TTC549 (cell line): Measurements from ENCODE around the gene TNFAIP8L1.
"Not testable (repeated sequence)": the region's sequence is repeated elsewhere in the genome, so short reads cannot be mapped to it uniquely, and the experiment has no call there.

Source experiments
- FAIRE-seq: peaks from 2 replicates; lab custom pipeline; 2012; peaks lifted over from hg19 to GRCh38; lab: Jason Lieb, UNC

TNFAIP8L1 gene

GRCh38 chr19:4680021-4680420 is 40.7 kb downstream of the TNFAIP8L1 start:
- FAIRE-seq, result not testable (repeated sequence)

- no peak for FAIRE-seq
Observed at GRCh38 chr19:4682417-4683200, 43.3 kb downstream of the TNFAIP8L1 start.

GRCh38 chr19:4684312-4685095 is 45.2 kb downstream of the TNFAIP8L1 start:
- no peak for FAIRE-seq

GRCh38 chr19:4686700-4687099 is 47.4 kb downstream of the TNFAIP8L1 start:
- FAIRE-seq, result no peak

GRCh38 chr19:4687396-4687795 is 48.1 kb downstream of the TNFAIP8L1 start:
- no peak for FAIRE-seq

- no peak for FAIRE-seq
Observed at GRCh38 chr19:4688587-4688986, 49.3 kb downstream of the TNFAIP8L1 start.

GRCh38 chr19:4689403-4689802 is 50.1 kb downstream of the TNFAIP8L1 start:
- FAIRE-seq, result no peak

GRCh38 chr19:4690361-4690760 is 51.0 kb downstream of the TNFAIP8L1 start:
- no peak for FAIRE-seq

GRCh38 chr19:4691373-4691772 is 52.1 kb downstream of the TNFAIP8L1 start:
- FAIRE-seq, result no peak

GRCh38 chr19:4692251-4693077 is 53.1 kb downstream of the TNFAIP8L1 start:
- no peak for FAIRE-seq

GRCh38 chr19:4693078-4693350 is 53.7 kb downstream of the TNFAIP8L1 start:
- FAIRE-seq, result no peak

- no peak for FAIRE-seq
Observed at GRCh38 chr19:4693471-4694121, 54.3 kb downstream of the TNFAIP8L1 start.

GRCh38 chr19:4694211-4694987 is 55.1 kb downstream of the TNFAIP8L1 start:
- no peak for FAIRE-seq

- FAIRE-seq, result no peak
Observed at GRCh38 chr19:4695224-4695731, 56.0 kb downstream of the TNFAIP8L1 start.

GRCh38 chr19:4697304-4697703 is 58.0 kb downstream of the TNFAIP8L1 start:
- no peak for FAIRE-seq

- no peak for FAIRE-seq
Observed at GRCh38 chr19:4699826-4700692, 60.7 kb downstream of the TNFAIP8L1 start.

GRCh38 chr19:4700693-4700970 is 61.3 kb downstream of the TNFAIP8L1 start:
- FAIRE-seq, result no peak

GRCh38 chr19:4701557-4701956 is 62.2 kb downstream of the TNFAIP8L1 start:
- no peak for FAIRE-seq

GRCh38 chr19:4702764-4703163 is 63.4 kb downstream of the TNFAIP8L1 start:
- FAIRE-seq, result no peak

- FAIRE-seq, result no peak
Observed at GRCh38 chr19:4703671-4704316, 64.5 kb downstream of the TNFAIP8L1 start.
